Glutamatergic neuron (in vitro differentiated cells): ENCODE measurements around the gene DNAJC4. TPM values are rescaled to one million over a fixed set of nuclear protein-coding genes. Genes with fewer than 3 reads are reported as not detected.

Source experiments
- DNase-seq: peaks from one replicate; pipeline ENCODE4 v3.0.0; 2022
- H3K27ac Mint-ChIP-seq: one replicate; pipeline ENCODE4 v1.8.0; 2020; ENCODE audit warnings: mild to moderate bottlenecking, mixed read lengths, inconsistent platforms; ENCODE audit not compliant: unreplicated experiment
- H3K27me3 Mint-ChIP-seq: one replicate; pipeline ENCODE4 v1.8.0; 2020; ENCODE audit warnings: mild to moderate bottlenecking, moderate library complexity, mixed read lengths, inconsistent platforms; ENCODE audit not compliant: unreplicated experiment
- H3K36me3 Mint-ChIP-seq: one replicate; pipeline ENCODE4 v1.8.0; 2020; ENCODE audit warnings: mild to moderate bottlenecking, mixed read lengths, inconsistent platforms; ENCODE audit not compliant: unreplicated experiment
- H3K4me1 Mint-ChIP-seq: one replicate; pipeline ENCODE4 v1.8.0; 2020; ENCODE audit warnings: mild to moderate bottlenecking, low read depth, mixed read lengths, inconsistent platforms; ENCODE audit not compliant: unreplicated experiment
- H3K4me3 Mint-ChIP-seq: one replicate; pipeline ENCODE4 v1.8.0; 2020; ENCODE audit warnings: mild to moderate bottlenecking, mixed read lengths, inconsistent platforms; ENCODE audit not compliant: unreplicated experiment
- H3K9me3 Mint-ChIP-seq: one replicate; pipeline ENCODE4 v1.8.0; 2020; ENCODE audit warnings: mild to moderate bottlenecking, moderate library complexity, mixed read lengths, inconsistent platforms; ENCODE audit not compliant: unreplicated experiment
- total RNA-seq: library from RNA; stranded (reverse); fragmentation: NEBNext Ultra II Directional; extraction: Animal tissue kit (Norgen Biotek cat#: 25700); gene quantifications from one replicate; pipeline ENCODE4 v1.2.1, GENCODE V29; 2021; ENCODE audit not compliant: unreplicated experiment
- TF ChIP-seq, protein P1 (sequence below): fragments of 200-600 bp; sonication (generic); IDR thresholded peaks from one replicate; pipeline ENCODE4 v1.5.0; 2021; ENCODE audit not compliant: partially characterized antibody, unreplicated experiment

The DNAJC4 gene
- total RNA-seq, 1 donor from 2014 or later: 30.5 TPM

DNA sequence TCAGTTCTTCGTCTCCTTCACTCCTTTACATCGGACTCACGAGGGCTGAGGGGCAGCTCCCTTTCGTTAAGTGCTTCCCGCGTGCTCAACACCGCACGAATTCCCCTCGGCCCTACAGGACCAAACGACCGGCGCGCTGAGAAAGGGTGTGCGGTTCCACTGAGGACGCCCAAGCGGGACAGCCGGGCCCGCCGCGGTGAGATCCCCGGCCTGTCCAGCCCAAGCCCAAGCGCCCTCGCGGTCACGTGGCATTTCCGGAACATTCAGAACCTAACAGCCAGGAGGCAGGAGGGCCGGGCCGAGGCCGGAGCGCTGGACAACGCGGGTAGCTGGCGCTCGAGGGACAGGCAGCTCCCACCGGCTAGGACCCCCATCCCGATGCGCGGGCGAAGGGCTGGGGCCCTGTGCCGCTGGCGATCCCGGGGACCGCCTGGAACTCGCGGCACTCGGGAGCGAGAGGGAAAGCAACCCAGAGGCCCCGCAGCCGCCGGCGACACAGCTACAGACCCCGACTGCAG, 45.1 kb upstream of the DNAJC4 start:
- H3K4me1 Mint-ChIP-seq: peaks cover 24% of the 10 kb centered on the region

DNA sequence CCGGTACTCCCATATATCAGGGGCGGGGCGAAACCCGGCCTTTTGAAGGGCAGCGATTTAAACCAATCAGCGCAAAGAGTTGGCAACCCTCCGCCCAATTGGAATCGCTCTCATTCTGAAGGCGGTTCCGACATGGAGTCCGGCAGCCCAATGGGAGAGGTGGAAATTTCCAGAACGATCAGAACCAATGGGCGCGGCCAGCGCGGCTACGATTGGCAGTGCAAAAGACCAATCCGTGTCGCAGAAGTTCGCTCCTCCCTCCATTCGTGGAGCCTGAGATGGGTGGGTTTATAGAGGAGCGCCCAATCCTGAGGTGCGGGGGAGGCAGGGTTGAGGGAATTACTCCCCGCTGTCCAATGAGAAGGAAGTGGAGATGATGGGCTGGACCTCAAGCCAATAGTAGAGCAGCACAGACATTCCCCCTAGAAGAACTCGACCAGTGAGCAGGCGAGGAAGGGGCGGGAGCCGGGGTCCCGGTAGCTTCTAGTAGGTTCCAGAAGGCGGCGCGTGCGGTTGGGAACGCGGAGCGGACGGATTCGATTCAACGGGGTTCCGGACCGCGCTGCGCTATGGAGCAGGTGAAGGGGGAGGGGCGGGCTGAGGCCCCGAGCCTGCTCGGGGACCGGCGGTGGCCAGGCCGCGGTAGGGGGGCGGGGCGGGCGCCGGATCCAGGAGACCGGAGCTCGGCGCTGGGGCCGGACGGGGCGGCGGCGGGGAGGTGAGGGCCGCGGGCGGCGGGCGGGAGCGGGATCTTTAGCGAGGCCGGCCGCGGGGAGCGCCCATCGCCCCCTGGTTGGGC, 44.5 kb upstream of the DNAJC4 start, which contains the start of gene STIP1:
TSS of gene STIP1 (plus strand) at position 479 of the 799 bp plus-strand sequence. CDS start at position 570, 91 bp downstream.
- Mint-ChIP-seq H3K4me3 (peak within 1 kb of the TSS; percentile 97), H3K27me3 (peaks cover 11% of the 10 kb centered on the region)

More for the DNA sequence above, 45.1 kb upstream of the DNAJC4 start:
- TF ChIP-seq, protein P1, sequence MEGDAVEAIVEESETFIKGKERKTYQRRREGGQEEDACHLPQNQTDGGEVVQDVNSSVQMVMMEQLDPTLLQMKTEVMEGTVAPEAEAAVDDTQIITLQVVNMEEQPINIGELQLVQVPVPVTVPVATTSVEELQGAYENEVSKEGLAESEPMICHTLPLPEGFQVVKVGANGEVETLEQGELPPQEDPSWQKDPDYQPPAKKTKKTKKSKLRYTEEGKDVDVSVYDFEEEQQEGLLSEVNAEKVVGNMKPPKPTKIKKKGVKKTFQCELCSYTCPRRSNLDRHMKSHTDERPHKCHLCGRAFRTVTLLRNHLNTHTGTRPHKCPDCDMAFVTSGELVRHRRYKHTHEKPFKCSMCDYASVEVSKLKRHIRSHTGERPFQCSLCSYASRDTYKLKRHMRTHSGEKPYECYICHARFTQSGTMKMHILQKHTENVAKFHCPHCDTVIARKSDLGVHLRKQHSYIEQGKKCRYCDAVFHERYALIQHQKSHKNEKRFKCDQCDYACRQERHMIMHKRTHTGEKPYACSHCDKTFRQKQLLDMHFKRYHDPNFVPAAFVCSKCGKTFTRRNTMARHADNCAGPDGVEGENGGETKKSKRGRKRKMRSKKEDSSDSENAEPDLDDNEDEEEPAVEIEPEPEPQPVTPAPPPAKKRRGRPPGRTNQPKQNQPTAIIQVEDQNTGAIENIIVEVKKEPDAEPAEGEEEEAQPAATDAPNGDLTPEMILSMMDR: no peak
- peak; percentile 73 for DNase-seq
- H3K9me3 Mint-ChIP-seq: peaks cover 5% of the 10 kb centered on the region
- peaks cover 11% of the 10 kb centered on the region for H3K27me3 Mint-ChIP-seq
- peak overlapping the region; percentile 100 for H3K27ac Mint-ChIP-seq
- no peaks in the 10 kb centered on the region for H3K36me3 Mint-ChIP-seq
- H3K4me3 Mint-ChIP-seq: peak overlapping the region; percentile 97

DNA sequence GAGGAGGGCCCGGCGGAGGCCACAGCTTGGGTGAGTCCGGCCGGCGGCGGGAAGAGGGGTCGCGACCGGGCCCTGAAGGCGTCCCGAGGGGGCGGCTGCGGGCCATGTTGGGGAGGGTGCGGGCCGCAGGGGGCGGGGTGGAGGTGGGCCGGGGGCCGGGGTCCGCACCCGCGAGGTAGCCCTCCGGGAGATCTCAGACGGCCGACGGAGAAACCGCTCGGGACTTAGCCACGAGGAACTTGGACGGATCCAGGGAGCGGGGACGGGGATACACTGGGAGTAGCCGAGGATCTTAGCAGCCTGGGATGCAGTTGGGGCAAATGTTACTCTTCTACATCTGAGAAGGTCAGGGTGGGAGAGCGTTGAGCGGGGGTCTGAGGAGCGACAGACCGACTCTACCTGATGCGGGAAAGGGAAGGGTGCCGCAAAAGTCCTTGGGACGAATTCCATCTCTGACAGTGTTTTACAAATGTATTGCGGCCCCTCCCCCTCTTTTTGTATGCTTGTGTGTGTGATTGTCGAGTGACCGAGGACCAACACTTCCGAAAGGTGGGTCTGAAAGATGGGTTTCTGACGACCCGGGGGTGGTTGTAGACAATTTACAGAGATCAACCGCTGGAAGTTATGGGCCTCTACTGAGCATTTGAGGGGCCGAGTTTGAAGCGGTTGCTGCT, 43.7 kb upstream of the DNAJC4 start:
- H3K27me3 Mint-ChIP-seq: peaks cover 11% of the 10 kb centered on the region
- TF ChIP-seq, protein P1: no peak
- no peak overlapping the region for H3K27ac Mint-ChIP-seq
- no peak overlapping the region for H3K4me3 Mint-ChIP-seq
- H3K4me1 Mint-ChIP-seq: peaks cover 14% of the 10 kb centered on the region
- DNase-seq: no peak
- H3K9me3 Mint-ChIP-seq: peaks cover 5% of the 10 kb centered on the region
- no peaks in the 10 kb centered on the region for H3K36me3 Mint-ChIP-seq

More for the DNA sequence above, 44.5 kb upstream of the DNAJC4 start, which contains the start of gene STIP1:
- Mint-ChIP-seq H3K27ac (peak within 1 kb of the TSS; percentile 100), H3K9me3 (peaks cover 5% of the 10 kb centered on the region), H3K4me1 (peaks cover 20% of the 10 kb centered on the region), H3K36me3 (no peaks in the 10 kb centered on the region)
- TF ChIP-seq, protein P1: no peak
- DNase-seq: peak; percentile 97

DNA sequence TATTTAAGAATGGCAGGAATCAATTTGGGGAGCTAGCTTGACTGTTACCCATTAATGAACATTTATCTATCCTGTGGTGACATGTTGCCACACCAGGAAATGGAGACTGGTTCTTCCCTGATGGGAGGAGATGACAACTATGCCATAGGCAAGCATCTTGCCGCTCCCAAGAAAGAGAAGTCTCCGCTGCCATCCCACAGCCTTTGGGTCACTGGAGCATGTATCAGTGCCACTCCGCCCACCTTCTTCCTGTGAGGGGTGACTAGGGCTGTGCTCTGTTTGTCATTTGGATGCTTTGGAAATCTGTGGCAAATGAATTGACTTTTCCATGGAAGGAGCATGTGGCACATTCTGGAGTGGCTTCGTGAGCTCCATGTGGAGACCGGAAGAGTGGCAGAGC, 37.9 kb upstream of the DNAJC4 start:
- no peak for DNase-seq
- TF ChIP-seq, protein P1: no peak
- no peak overlapping the region for H3K4me3 Mint-ChIP-seq
- no peaks in the 10 kb centered on the region for H3K36me3 Mint-ChIP-seq
- H3K27ac Mint-ChIP-seq: no peak overlapping the region
- H3K9me3 Mint-ChIP-seq: no peaks in the 10 kb centered on the region
- no peaks in the 10 kb centered on the region for H3K27me3 Mint-ChIP-seq
- H3K4me1 Mint-ChIP-seq: peaks cover 4% of the 10 kb centered on the region

DNA sequence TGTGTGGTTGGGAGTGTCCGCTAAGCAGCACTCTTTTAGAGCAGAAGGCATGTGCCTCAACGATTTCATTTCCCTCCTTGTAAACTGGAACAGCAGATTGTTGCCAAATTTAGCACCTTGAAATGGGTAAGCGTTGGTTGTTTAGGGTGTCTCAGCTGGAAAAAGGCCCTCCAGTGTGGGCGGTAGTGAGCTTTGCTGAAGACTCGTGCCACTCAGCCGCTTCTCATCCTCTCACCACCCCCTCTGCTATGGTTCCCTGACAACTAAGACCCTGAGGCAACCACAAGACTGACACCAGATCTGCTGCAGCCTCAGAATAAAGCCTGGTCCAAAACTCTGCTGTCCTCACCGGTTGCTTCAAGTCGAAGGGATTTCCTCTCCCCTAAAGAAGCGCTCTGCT, 33.7 kb upstream of the DNAJC4 start:
- peaks cover 2% of the 10 kb centered on the region for H3K9me3 Mint-ChIP-seq
- no peaks in the 10 kb centered on the region for H3K4me1 Mint-ChIP-seq
- TF ChIP-seq, protein P1: no peak
- no peak overlapping the region for H3K4me3 Mint-ChIP-seq
- no peaks in the 10 kb centered on the region for H3K36me3 Mint-ChIP-seq
- DNase-seq: no peak
- no peaks in the 10 kb centered on the region for H3K27me3 Mint-ChIP-seq
- no peak overlapping the region for H3K27ac Mint-ChIP-seq
